ENCODE measurements around the gene FMNL3. TPM values are rescaled to one million over a fixed set of nuclear protein-coding genes. Genes with fewer than 3 reads are reported as not detected.

The FMNL3 gene
- total RNA-seq, 6 donors from 2014 or later: 13.0 to 46.7 (median 29.4) TPM

DNA sequence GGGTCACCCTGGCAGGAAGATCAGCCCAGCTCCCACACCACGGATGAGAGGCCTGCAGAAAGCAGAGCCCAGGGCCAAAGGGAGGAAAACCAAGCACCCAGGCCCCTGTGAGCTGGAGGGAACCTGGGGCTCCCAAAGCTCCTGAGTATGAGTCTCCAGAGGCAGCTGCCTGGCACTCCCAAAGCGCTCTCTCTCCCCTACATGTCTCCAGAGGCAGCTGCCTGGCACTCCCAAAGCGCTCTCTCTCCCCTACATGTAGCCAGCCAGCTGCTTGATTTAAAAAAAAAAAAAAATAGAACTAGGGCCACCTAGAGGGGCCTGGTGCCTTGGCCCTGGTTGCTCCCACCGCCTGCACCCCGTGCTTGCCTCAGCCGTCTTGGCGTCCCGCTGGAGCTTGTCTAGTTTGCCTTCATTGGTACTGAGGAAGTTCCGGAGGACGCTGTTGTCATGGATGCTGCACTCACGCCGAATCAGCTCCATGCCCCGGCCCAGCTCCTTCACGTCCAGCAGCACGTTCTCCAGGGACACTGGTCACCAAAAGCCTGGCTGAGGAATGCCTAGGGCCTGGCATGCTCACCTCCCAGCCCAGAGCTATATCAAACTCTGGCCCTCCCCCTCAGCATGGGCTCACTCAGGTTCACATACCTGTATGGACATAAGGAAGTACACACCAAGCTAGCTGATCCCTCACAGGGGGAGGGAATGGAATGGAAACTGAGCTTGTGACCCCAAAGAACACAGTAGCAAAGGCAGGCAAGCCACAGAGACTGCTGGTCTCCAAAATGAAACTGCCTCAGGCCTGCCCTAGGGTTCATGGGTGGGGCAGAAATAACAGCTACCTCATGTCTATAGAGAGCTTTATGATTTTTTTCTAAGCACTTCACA lies 59.1 kb downstream of the FMNL3 start:
- peaks cover 42 to 51% (median 48%) of the 10 kb centered on the region in 4 donors for H3K4me1 ChIP-seq
- TF ChIP-seq POLR2AphosphoS5 (IDR thresholded peaks at IDR 0.05) (no peak), EP300 (IDR thresholded peaks at IDR 0.05) (no peak), POLR2A (IDR thresholded peaks at IDR 0.05) (no peak)
- TF ChIP-seq, protein P1, sequence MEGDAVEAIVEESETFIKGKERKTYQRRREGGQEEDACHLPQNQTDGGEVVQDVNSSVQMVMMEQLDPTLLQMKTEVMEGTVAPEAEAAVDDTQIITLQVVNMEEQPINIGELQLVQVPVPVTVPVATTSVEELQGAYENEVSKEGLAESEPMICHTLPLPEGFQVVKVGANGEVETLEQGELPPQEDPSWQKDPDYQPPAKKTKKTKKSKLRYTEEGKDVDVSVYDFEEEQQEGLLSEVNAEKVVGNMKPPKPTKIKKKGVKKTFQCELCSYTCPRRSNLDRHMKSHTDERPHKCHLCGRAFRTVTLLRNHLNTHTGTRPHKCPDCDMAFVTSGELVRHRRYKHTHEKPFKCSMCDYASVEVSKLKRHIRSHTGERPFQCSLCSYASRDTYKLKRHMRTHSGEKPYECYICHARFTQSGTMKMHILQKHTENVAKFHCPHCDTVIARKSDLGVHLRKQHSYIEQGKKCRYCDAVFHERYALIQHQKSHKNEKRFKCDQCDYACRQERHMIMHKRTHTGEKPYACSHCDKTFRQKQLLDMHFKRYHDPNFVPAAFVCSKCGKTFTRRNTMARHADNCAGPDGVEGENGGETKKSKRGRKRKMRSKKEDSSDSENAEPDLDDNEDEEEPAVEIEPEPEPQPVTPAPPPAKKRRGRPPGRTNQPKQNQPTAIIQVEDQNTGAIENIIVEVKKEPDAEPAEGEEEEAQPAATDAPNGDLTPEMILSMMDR (IDR thresholded peaks at IDR 0.05): no peak
- no peaks in the 10 kb centered on the region for H3K9me3 ChIP-seq
- H3K36me3 ChIP-seq: peaks cover 0 to 84% (median 44%) of the 10 kb centered on the region in 4 donors
- H3K27me3 ChIP-seq: no peaks in the 10 kb centered on the region
- ATAC-seq (ENCODE audit: low FRiP score in 2 of 2): no peak
- WGBS, 2 donors: 65 to 76% methylated on average over 9 to 15 of the region's 15 CpGs
- DNase-seq: peak in 1 of 2 donors; percentile 60
- peak overlapping the region; percentile 69 to 86 (median 77) for H3K27ac ChIP-seq
- no peak overlapping the region for H3K4me3 ChIP-seq

DNA sequence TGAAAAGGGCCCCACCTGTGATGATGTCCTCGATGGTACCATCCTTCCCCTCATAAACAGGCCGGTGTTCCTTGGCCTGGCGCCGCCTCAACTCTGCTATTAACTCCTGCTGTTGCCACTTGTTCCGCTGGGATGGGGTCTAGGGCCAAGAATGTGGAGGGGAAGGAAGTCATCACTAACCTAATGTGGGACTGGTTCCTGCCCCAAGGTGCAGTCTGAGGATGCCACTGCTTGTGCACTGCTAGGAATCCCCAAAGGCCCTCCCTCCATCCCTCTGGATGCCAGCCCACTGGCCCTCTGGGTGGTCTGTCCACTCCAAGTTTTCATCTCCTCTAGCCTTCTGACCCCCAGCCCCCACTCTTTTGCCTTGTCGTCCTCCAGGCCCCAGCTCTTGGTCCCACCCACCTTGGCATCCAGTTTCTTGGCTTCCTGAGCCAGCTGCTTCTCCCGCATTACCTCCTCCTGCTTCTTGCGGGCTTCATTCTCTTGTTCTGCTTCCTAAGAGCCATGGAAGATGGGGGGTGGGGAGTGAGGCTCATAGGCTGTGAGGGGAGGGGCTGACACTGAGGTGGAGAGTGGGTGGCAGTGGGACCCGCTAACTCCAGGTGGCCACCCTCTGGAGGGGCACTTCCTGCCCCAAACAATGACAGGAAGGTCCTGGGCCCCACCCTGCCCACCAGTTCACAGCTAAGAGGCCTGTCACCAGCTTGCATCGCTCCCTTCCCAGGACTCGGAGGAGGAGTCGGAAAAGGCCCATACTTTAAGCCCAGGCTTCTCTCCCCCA lies 60.1 kb downstream of the FMNL3 start:
- Histone ChIP-seq H3K27me3 (no peaks in the 10 kb centered on the region), H3K36me3 (peaks cover 0 to 84% (median 47%) of the 10 kb centered on the region in 4 donors), H3K4me3 (no peak overlapping the region), H3K4me1 (peaks cover 42 to 51% (median 48%) of the 10 kb centered on the region in 4 donors), H3K27ac (peak overlapping the region; percentile 69 to 86 (median 77)), H3K9me3 (no peaks in the 10 kb centered on the region)
- peak; percentile 40 to 55 for TF ChIP-seq POLR2AphosphoS5 (IDR thresholded peaks at IDR 0.05)
- TF ChIP-seq POLR2A (IDR thresholded peaks at IDR 0.05): no peak
- TF ChIP-seq EP300 (IDR thresholded peaks at IDR 0.05): peak in 2 of 4 donors; percentile 49 to 51
- TF ChIP-seq, protein P1 (IDR thresholded peaks at IDR 0.05): peak in 1 of 6 experiments; percentile 15
- DNase-seq (no peak), ATAC-seq (ENCODE audit: low FRiP score in 2 of 2) (peak in 1 of 2 donors; percentile 19)
- 41 to 78% methylated on average over 9 to 12 of the region's 12 CpGs for WGBS, 2 donors

DNA sequence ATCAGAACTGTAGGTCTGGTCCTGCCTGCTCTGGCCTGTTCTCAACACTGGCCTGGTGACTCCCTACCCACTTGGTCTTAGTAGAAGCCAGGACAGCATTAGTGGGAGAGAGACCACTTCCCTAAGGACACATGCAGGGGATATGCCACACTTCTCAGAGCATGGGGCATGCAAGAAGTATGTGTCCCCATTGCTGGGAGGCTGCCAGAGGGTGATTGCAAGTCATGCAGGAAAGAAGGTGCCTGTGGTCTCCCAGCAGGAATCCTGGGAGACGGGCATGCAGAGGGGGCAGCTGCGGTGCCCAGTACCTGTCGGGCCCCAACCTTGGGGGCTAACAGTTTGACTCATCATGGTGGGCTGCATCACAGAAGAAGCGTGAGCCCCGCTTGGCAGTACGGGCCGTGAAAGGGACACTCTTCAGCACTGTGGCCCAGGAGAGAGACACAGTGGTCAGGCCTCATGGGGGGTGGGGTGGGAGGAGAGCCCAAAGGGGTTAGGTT lies 60.8 kb downstream of the FMNL3 start:
- DNase-seq (peak in 1 of 2 donors; percentile 41), ATAC-seq (ENCODE audit: low FRiP score in 2 of 2) (no peak)
- Histone ChIP-seq H3K27ac (peak overlapping the region; percentile 56 to 86 (median 77)), H3K4me1 (peaks cover 42 to 51% (median 48%) of the 10 kb centered on the region in 4 donors), H3K36me3 (peaks cover 0 to 79% (median 43%) of the 10 kb centered on the region in 4 donors), H3K4me3 (no peak overlapping the region), H3K9me3 (no peaks in the 10 kb centered on the region), H3K27me3 (no peaks in the 10 kb centered on the region)
- TF ChIP-seq POLR2AphosphoS5 (IDR thresholded peaks at IDR 0.05): no peak
- no peak for TF ChIP-seq EP300 (IDR thresholded peaks at IDR 0.05)
- TF ChIP-seq, protein P1 (IDR thresholded peaks at IDR 0.05): no peak
- TF ChIP-seq POLR2A (IDR thresholded peaks at IDR 0.05): no peak
- WGBS, 2 donors: 75 to 86% methylated on average over 2 to 7 of the region's 7 CpGs

DNA sequence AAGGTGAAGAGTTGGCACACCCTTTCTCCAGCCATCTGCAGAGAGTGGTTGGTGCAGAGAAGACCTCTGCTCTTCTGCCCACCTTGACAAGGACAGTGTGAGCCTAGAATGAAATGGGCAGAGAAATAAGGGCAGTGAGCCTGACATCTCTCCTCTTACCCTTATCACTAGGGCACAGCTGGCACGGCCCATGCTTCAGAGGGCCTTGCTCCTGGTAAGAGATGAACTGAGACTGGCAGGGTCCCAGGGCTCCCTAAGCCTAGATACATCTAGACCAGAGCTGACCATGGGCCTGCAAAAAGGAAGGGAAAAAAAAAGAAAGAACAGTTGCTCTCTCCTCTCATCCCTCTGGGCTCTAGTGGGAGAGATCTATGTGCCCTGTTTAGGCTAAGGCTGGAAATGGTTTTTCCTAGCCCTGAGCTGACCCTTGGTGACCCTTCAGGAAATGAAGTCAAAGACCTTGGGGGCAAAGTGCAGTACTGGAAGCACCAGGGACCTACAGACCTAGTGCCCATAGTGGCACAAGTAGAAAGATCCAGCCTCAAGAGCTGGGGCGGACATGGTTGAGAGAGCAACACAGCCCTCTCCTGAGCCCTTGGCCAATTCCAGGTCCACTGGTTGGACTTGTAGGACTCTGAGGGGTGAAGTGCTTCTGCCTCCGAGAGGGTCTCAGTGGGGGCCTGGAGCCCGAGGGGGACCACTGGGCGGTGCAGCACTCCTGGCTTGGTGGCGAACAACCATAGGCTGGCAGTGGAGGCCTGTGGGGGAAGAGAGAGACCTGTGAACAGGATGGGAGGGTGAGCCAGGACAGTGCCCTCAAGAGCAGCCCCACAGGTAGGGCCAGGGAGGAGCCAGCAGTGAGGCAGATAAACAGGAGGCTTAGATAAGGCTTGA lies 61.8 kb downstream of the FMNL3 start:
- H3K4me1 ChIP-seq: peaks cover 42 to 51% (median 48%) of the 10 kb centered on the region in 4 donors
- TF ChIP-seq POLR2A (IDR thresholded peaks at IDR 0.05) (no peak), EP300 (IDR thresholded peaks at IDR 0.05) (no peak), POLR2AphosphoS5 (IDR thresholded peaks at IDR 0.05) (no peak)
- TF ChIP-seq, protein P1 (IDR thresholded peaks at IDR 0.05): no peak
- no peak overlapping the region for H3K4me3 ChIP-seq
- H3K27me3 ChIP-seq: no peaks in the 10 kb centered on the region
- H3K36me3 ChIP-seq: peaks cover 0 to 69% (median 35%) of the 10 kb centered on the region in 4 donors
- ATAC-seq (ENCODE audit: low FRiP score in 2 of 2): no peak
- H3K27ac ChIP-seq: peak overlapping the region in 3 of 4 donors; percentile 56 to 86 (median 79)
- peak in 1 of 2 donors; percentile 47 for DNase-seq
- no peaks in the 10 kb centered on the region for H3K9me3 ChIP-seq
- WGBS, 2 donors: 91 to 92% methylated on average over 5 to 6 of the region's 6 CpGs
